ENCODE results near the gene GINS2. TPM values are rescaled to one million over a fixed set of nuclear protein-coding genes. Genes with fewer than 3 reads are reported as not detected.

The GINS2 gene
- total RNA-seq = 0.66 and 16.5 TPM in 2 replicates

GRCh38 chr16:85688586-85689284, at the start of gene GINS2:
Gene GINS2 (minus strand): TSS chr16:85688954. CDS start chr16:85688898, 56 bp downstream.

Small RNAs within 50 kb of the gene (small RNA-seq; reads per million reads assigned to genes)
- not detected for gene RN7SL381P (ENCODE audit: low replicate concordance)

Other genes with a start within 250 kb of the GINS2 start
- 40.5 and 55.3 TPM in 2 replicates for gene GSE1, start 75.6 kb downstream of the GINS2 start, total RNA-seq
- 11.2 and 21.8 TPM in 2 replicates for gene C16orf74, start 62.1 kb upstream of the GINS2 start, total RNA-seq
- gene EMC8, start 110.6 kb upstream of the GINS2 start, total RNA-seq = 31.5 and 41.8 TPM in 2 replicates
- gene COX4I1, start 110.7 kb upstream of the GINS2 start, total RNA-seq = 226 and 395 TPM in 2 replicates
- gene IRF8, start 210.2 kb upstream of the GINS2 start, total RNA-seq = 0.22 and 0.29 TPM in 2 replicates

All from placental pericyte (primary cell).